Uterus (tissue), 2 donors: ENCODE measurements around the gene KRTAP10-8.

Experiments used
- CTCF ChIP-seq, 4 experiments: fragments of 200-600 bp in 2 of 4; fragments of 450-650 bp in 2 of 4; sonication (generic) in 2 of 4; IDR thresholded peaks; one replicate each; pipeline ENCODE4 v1.5.1; 2016 to 2019; ENCODE audit warnings: antibody characterized with exemption in 4 of 4, mild to moderate bottlenecking in 2 of 4, moderate library complexity in 1 of 4
- POLR2A ChIP-seq, 2 donors: fragments of 450-650 bp; IDR thresholded peaks; one replicate each; pipeline ENCODE4 v1.6.1; 2016; ENCODE audit warnings: antibody characterized with exemption in 2 of 2, mild to moderate bottlenecking in 1 of 2, moderate library complexity in 1 of 2

GRCh38 chr21:44617071-44617501 lies 5.2 kb downstream of the KRTAP10-8 start:
- TF ChIP-seq POLR2A (IDR thresholded peaks at IDR 0.05) (no peak), CTCF (IDR thresholded peaks at IDR 0.05) (no peak)
